ENCODE measurements around the gene SOCS7. TPM values are rescaled to one million over a fixed set of nuclear protein-coding genes. Genes with fewer than 3 reads are reported as not detected.

Gene SOCS7
- total and polyA plus RNA-seq, 2 donors (not counting 1 experiment from before 2014, with no cell fraction given) = 9.4 to 20.8 TPM

DNA sequence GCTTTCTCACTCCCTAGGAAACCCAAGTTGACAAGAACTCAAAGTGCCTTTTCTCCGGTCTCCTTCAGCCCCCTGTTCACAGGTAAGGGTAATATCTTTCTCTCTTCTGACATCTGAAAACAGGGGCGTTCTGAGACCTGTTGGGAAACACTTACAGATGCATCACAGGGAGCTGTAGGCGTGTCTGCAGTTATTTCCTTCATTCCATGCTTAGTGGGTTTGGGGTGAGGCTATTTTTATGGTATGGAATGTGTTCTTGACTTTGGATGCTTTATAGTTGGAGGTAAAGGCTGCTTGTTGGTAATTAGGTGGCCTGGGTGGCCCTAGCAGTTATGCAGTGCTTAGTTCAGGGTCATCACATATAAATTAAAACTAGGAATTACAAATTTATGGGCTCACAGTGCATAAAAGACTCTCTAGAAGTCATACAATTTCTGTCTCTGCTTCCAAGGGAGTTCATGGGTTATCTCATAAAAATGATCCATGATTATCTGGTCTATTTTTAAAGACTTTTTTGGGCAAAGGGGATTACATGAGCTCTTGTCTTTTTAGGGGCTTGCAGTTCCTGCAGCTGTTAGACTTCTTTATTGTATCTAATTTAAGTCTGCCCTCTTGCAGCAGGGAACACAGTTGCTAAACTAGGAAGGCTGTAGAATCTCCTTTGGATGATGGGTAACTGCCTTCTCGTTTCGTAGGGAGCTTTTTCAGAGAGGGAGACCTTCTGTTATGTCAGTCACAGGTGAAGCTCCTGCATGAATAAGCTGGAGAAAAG, 10.2 kb downstream of the SOCS7 start:
- H2AFZ ChIP-seq (ENCODE audit: insufficient read depth, low read depth, low read length, poor library complexity, severe bottlenecking) = no peak overlapping the region
- no peaks in the 10 kb centered on the region for H3K4me1 ChIP-seq (ENCODE audit: control insufficient read depth in 2 of 2, insufficient read depth in 2 of 2, low read length in 2 of 2)
- H3K27me3 ChIP-seq (replicated peaks in 1 of 4; ENCODE audit: control extremely low read depth in 1 of 4, control insufficient read depth in 3 of 4, insufficient read depth in 4 of 4, low read length in 3 of 4) = no peaks in the 10 kb centered on the region
- no peak overlapping the region for H3K27ac ChIP-seq (ENCODE audit: low read length in 2 of 2)
- H3K79me2 ChIP-seq (ENCODE audit: control insufficient read depth, insufficient read depth, low read length) = peaks cover 8% of the 10 kb centered on the region
- TF ChIP-seq, protein P1, sequence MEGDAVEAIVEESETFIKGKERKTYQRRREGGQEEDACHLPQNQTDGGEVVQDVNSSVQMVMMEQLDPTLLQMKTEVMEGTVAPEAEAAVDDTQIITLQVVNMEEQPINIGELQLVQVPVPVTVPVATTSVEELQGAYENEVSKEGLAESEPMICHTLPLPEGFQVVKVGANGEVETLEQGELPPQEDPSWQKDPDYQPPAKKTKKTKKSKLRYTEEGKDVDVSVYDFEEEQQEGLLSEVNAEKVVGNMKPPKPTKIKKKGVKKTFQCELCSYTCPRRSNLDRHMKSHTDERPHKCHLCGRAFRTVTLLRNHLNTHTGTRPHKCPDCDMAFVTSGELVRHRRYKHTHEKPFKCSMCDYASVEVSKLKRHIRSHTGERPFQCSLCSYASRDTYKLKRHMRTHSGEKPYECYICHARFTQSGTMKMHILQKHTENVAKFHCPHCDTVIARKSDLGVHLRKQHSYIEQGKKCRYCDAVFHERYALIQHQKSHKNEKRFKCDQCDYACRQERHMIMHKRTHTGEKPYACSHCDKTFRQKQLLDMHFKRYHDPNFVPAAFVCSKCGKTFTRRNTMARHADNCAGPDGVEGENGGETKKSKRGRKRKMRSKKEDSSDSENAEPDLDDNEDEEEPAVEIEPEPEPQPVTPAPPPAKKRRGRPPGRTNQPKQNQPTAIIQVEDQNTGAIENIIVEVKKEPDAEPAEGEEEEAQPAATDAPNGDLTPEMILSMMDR (IDR thresholded peaks at IDR 0.05) = no peak
- TF ChIP-seq EZH2 (IDR thresholded peaks at IDR 0.05; ENCODE audit: borderline replicate concordance, insufficient read depth, low read depth, low read length, poor library complexity, severe bottlenecking) = no peak
- Mint-ChIP-seq H3K4me1 (no peaks in the 10 kb centered on the region), H3K9me3 (ENCODE audit: insufficient read depth) (no peaks in the 10 kb centered on the region), H3K27ac (no peak overlapping the region), H3K4me3 (no peak overlapping the region), H3K27me3 (no peaks in the 10 kb centered on the region)
- H3K9ac ChIP-seq (ENCODE audit: low read length) = no peak overlapping the region
- H3K36me3 ChIP-seq (replicated peaks in 1 of 2; ENCODE audit: control extremely low read depth in 1 of 2, control insufficient read depth in 1 of 2, extremely low read depth in 1 of 2, insufficient read depth in 2 of 2, low read length in 1 of 2) = peaks cover 5 to 15% of the 10 kb centered on the region in 2 experiments
- POLR2A ChIA-PET = no interaction called here
- CTCF ChIA-PET = interaction anchor here (1.4 to 4.5 kb wide), 3 partner anchors 10 to 52 kb away, joined by 4 to 23 read pairs (median 4); partner anchors contain the start of gene SOCS7
- no peaks in the 10 kb centered on the region for H4K20me1 ChIP-seq (ENCODE audit: control insufficient read depth, insufficient read depth, low read length, poor library complexity, severe bottlenecking)
- ATAC-seq (ENCODE audit: low read depth) = no peak
- no peak overlapping the region for H3K4me2 ChIP-seq (replicated peaks; ENCODE audit: low read depth, low read length, poor library complexity, severe bottlenecking)
- 100% methylated on average over 3 of the region's 5 CpGs for WGBS (ENCODE audit: insufficient coverage)
- no peak overlapping the region for H3K4me3 ChIP-seq (ENCODE audit: control extremely low read depth in 1 of 5, extremely low read depth in 1 of 5, insufficient read depth in 1 of 5, low read depth in 2 of 5, low read length in 4 of 5)
- intact Hi-C loops (cut with micrococcal nuclease) = no loop called here
- no peaks in the 10 kb centered on the region for H3K9me3 ChIP-seq (ENCODE audit: control extremely low read depth in 1 of 3, control insufficient read depth in 2 of 3, insufficient read depth in 1 of 3, low read length in 2 of 3)
- DNase-seq = no peak

GRCh38 chr17:38363016-38363415, 11.4 kb downstream of the SOCS7 start:
- Histone ChIP-seq H3K27me3 (replicated peaks in 1 of 4; ENCODE audit: control extremely low read depth in 1 of 4, control insufficient read depth in 3 of 4, insufficient read depth in 4 of 4, low read length in 3 of 4) (no peaks in the 10 kb centered on the region), H3K4me2 (replicated peaks; ENCODE audit: low read depth, low read length, poor library complexity, severe bottlenecking) (no peak overlapping the region), H2AFZ (ENCODE audit: insufficient read depth, low read depth, low read length, poor library complexity, severe bottlenecking) (no peak overlapping the region), H3K4me1 (ENCODE audit: control insufficient read depth in 2 of 2, insufficient read depth in 2 of 2, low read length in 2 of 2) (no peaks in the 10 kb centered on the region), H3K9ac (ENCODE audit: low read length) (no peak overlapping the region), H3K79me2 (ENCODE audit: control insufficient read depth, insufficient read depth, low read length) (peaks cover 7% of the 10 kb centered on the region), H3K36me3 (replicated peaks in 1 of 2; ENCODE audit: control extremely low read depth in 1 of 2, control insufficient read depth in 1 of 2, extremely low read depth in 1 of 2, insufficient read depth in 2 of 2, low read length in 1 of 2) (peaks cover 5 to 22% of the 10 kb centered on the region in 2 experiments), H3K27ac (ENCODE audit: low read length in 2 of 2) (no peak overlapping the region), H4K20me1 (ENCODE audit: control insufficient read depth, insufficient read depth, low read length, poor library complexity, severe bottlenecking) (no peaks in the 10 kb centered on the region), H3K9me3 (ENCODE audit: control extremely low read depth in 1 of 3, control insufficient read depth in 2 of 3, insufficient read depth in 1 of 3, low read length in 2 of 3) (no peaks in the 10 kb centered on the region), H3K4me3 (ENCODE audit: control extremely low read depth in 1 of 5, extremely low read depth in 1 of 5, insufficient read depth in 1 of 5, low read depth in 2 of 5, low read length in 4 of 5) (no peak overlapping the region)
- H3K4me1 Mint-ChIP-seq = no peaks in the 10 kb centered on the region
- H3K27ac Mint-ChIP-seq = no peak overlapping the region
- no peaks in the 10 kb centered on the region for H3K9me3 Mint-ChIP-seq (ENCODE audit: insufficient read depth)
- TF ChIP-seq, protein P1 (IDR thresholded peaks at IDR 0.05) = no peak
- TF ChIP-seq EZH2 (IDR thresholded peaks at IDR 0.05; ENCODE audit: borderline replicate concordance, insufficient read depth, low read depth, low read length, poor library complexity, severe bottlenecking) = no peak
- DNase-seq (no peak), ATAC-seq (ENCODE audit: low read depth) (no peak)
- H3K4me3 Mint-ChIP-seq = no peak overlapping the region
- WGBS (ENCODE audit: insufficient coverage) = 98% methylated on average over 5 of the region's 5 CpGs
- H3K27me3 Mint-ChIP-seq = no peaks in the 10 kb centered on the region
- ChIA-PET POLR2A (no interaction called here), CTCF (interaction anchor here (4.5 kb wide), 1 partner anchor 14 kb away, joined by 23 read pairs; no protein-coding TSS in a partner anchor)
- intact Hi-C loops (cut with micrococcal nuclease) = no loop called here
